Urinary bladder (tissue), 4 donors: ENCODE results near the gene WNT9A. TPM values are rescaled to one million over a fixed set of nuclear protein-coding genes. Genes with fewer than 3 reads are reported as not detected.

Source experiments
- DNase-seq: peaks from one replicate; pipeline ENCODE4 v3.0.0-alpha.2; 2015; ENCODE audit errors: extremely low spot score
- H3K27ac ChIP-seq: one replicate; pipeline ENCODE4 v1.5.1; 2013; ENCODE audit warnings: low read depth, mild to moderate bottlenecking, moderate library complexity
- H3K36me3 ChIP-seq: one replicate; pipeline ENCODE4 v1.6.1; 2013; ENCODE audit warnings: mild to moderate bottlenecking, moderate library complexity; ENCODE audit not compliant: insufficient read depth
- H3K4me1 ChIP-seq: one replicate; pipeline ENCODE4 v1.6.1; 2013; ENCODE audit warnings: mild to moderate bottlenecking, moderate library complexity; ENCODE audit not compliant: insufficient read depth
- H3K4me3 ChIP-seq: one replicate; pipeline ENCODE4 v1.5.1; 2013; ENCODE audit warnings: low read depth, low read length
- WGBS: extraction: QIAGEN DNeasy Blood & Tissue Kit; methylation state at CpG from one replicate; pipeline ENCODE4 v1.1.7; 2013; 5-methylcytosine and 5-hydroxymethylcytosine counted together
- polyA plus RNA-seq: library from polyadenylated mRNA; stranded (reverse); fragments of 200-250 nt; gene quantifications from one replicate; pipeline ENCODE4 v1.2.3, GENCODE V29; 2013
- total RNA-seq: library from RNA; depleted of rRNA; stranded (reverse); fragments of >200 nt; gene quantifications from one replicate; pipeline ENCODE4 v1.2.3, GENCODE V29; 2014
- donor health status: healthy with polysubstance abuse.
- donor health status: healthy.

Gene WNT9A
- total and polyA plus RNA-seq, 2 donors = 2.7 to 9.4 TPM

DNA sequence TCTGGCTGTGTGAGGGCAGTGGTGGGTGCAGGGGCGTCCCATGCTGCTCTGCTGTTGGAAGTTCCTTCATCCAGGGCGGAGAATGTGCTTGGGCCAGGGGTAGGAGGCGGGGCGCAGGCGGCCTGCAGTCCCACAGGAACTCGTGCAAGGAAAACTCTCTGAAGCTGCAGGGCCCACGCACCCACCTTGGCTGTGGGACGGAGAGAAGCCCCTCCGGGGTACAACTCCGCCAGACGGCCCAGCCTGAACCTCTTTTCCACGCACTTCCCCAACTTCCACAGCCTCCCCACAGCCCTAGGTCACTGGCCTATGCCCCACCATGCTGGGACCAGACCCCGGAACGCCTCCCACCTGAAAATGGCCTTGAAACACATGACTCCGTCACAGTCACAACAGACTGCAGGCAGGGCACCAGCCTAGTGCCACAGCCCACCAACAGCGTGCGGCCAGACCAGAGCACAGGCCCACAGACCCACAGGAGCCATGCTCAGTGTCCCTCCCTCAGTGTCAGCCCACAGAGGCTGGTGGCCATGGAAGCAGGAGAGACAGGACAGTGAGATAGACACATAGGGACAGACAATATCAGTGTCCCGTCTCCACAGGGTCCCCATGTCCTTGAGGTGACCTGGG, 47.8 kb downstream of the WNT9A start:
- WGBS = 78% methylated on average over 18 of the region's 18 CpGs

DNA sequence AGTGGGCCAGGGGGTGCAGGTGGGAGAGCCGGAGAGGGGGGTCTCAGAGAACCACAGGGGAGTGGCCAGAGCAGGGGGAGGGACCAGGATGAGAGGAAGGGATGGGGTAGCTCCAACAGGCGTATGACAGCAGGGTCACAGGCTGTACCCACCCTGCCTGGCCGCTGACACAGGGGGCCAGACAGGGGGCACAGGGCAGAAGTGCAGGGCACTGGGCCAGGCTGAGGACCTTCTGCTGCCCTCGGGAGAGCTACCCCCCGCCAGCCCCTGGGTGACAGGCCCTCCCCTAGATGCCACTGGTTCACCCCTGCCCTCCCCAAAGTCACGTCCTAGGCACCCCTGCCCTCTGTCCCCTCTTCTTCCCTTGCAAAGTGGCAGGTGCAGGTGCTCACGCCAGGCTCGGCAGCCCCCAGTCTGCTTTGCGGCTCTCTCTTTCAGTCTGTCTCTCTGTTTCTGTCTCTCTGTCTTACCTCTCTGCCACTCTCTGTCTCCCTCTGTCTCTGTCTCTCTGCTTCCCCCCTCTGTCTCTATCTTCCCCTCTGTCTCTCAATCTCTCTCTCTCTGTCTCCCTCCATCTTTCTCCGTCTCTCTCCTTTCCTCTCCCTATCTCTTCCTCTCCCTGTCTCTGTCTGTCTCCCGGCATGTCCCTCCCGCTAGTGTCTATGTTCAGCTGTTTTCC, 48.5 kb downstream of the WNT9A start:
- no peak for DNase-seq
- 68% methylated on average over 12 of the region's 12 CpGs for WGBS
- H3K36me3 ChIP-seq = no peaks in the 10 kb centered on the region
- H3K4me1 ChIP-seq = no peaks in the 10 kb centered on the region
- no peak overlapping the region for H3K4me3 ChIP-seq
- H3K27ac ChIP-seq = no peak overlapping the region

More for the DNA sequence above, 47.8 kb downstream of the WNT9A start:
- no peak overlapping the region for H3K27ac ChIP-seq
- DNase-seq = no peak
- H3K4me1 ChIP-seq = no peaks in the 10 kb centered on the region
- no peaks in the 10 kb centered on the region for H3K36me3 ChIP-seq
- no peak overlapping the region for H3K4me3 ChIP-seq

GRCh38 chr1:227898502-227899140, 49.1 kb downstream of the WNT9A start:
- Histone ChIP-seq H3K4me3 (no peak overlapping the region), H3K4me1 (no peaks in the 10 kb centered on the region), H3K27ac (no peak overlapping the region), H3K36me3 (no peaks in the 10 kb centered on the region)
- DNase-seq = no peak
- 88% methylated on average over 12 of the region's 12 CpGs for WGBS

DNA sequence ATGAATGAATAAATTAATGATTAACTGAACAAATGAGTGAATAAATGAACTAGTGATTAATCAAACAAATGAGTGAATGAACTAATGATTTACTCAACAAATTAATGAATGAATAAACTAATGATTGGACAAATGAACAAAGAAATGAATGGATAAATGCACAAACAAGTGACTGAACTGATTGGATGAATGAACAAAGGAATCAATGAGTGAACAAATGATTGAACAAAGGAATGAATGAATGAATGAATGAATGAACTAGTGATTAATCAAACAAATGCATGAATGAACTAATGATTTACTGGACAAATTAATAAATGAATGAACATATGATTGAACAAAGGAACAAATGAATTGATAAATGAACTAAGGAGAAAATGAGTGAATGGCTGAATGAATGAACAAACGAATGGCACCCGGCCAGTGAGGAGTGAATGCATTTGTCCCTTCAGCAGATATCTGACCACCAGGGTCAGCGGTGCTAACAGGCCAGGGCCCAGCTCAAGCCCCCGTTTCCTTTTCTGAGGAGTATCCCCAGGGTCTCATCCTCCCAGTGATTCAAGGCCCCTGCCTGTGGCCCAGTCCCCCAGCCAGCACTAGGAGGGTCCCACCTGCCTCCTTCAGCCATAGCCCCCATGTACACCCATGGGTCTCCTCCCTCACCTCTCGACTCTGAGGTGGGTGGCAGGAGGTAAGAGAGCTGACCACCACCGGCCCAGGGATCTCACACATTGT, 49.9 kb downstream of the WNT9A start:
- no peak for DNase-seq
- Histone ChIP-seq H3K4me1 (no peaks in the 10 kb centered on the region), H3K27ac (no peak overlapping the region), H3K4me3 (no peak overlapping the region), H3K36me3 (no peaks in the 10 kb centered on the region)
- 83% methylated on average over 6 of the region's 6 CpGs for WGBS

GRCh38 chr1:227896710-227897655, 50.7 kb downstream of the WNT9A start:
- Histone ChIP-seq H3K27ac (no peak overlapping the region), H3K36me3 (no peaks in the 10 kb centered on the region), H3K4me3 (no peak overlapping the region), H3K4me1 (no peaks in the 10 kb centered on the region)
- DNase-seq = no peak
- 95% methylated on average over 9 of the region's 9 CpGs for WGBS

DNA sequence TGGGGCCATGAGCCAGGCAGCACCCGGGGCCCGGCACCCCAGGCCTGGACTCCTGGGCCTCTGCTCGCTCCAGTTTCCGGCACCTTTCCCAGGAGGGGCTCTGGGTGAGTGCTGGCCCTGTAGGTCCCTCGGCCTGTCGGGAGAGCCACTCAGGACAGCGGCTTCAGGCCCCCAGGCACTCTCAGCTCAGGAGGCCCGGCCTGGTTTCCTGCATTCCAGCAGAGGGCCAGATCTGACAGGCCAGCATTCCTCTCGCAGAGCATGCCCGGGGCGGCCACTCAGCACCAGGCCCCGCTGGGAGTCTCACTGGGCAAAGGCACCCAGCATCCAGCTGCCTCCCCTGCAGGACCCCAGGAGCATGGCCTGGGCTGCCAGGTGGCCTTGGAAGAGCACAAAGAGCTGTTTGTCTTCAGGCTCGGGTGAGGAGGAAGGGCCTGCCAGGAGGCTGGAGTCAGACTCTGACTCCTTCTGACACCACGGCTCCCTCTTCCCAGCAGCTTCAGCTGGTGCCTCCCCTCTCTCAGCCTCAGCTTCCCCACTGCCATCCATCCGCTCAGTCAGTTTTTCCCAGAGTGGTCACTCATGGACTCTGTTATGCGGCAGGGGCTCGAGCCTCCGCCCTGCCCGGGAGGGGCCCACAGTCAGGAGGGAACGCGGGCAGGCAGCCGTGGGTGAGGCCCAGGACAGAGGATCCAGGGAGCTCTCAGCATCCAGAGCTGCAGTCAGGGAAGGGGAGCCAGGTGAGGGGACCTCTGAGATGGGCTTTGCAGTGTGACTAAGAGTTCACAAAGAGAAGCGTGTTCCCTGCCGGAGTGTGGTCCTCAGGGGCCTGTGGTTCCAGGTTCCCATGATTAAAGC, 51.7 kb downstream of the WNT9A start:
- no peak overlapping the region for H3K4me3 ChIP-seq
- no peak overlapping the region for H3K27ac ChIP-seq
- no peaks in the 10 kb centered on the region for H3K36me3 ChIP-seq
- no peaks in the 10 kb centered on the region for H3K4me1 ChIP-seq
- WGBS = 60% methylated on average over 24 of the region's 24 CpGs
- DNase-seq = no peak

- Histone ChIP-seq H3K4me1 (no peaks in the 10 kb centered on the region), H3K4me3 (no peak overlapping the region), H3K36me3 (no peaks in the 10 kb centered on the region), H3K27ac (no peak overlapping the region)
- DNase-seq = no peak
- WGBS = 91% methylated on average over 12 of the region's 12 CpGs
These were observed 52.8 kb downstream of the WNT9A start for GRCh38 chr1:227894831-227895451.

- H3K27ac ChIP-seq = no peak overlapping the region
- H3K4me1 ChIP-seq = no peaks in the 10 kb centered on the region
- H3K4me3 ChIP-seq = no peak overlapping the region
- no peaks in the 10 kb centered on the region for H3K36me3 ChIP-seq
- DNase-seq = no peak
- 83% methylated on average over 27 of the region's 27 CpGs for WGBS
These were observed 53.6 kb downstream of the WNT9A start for GRCh38 chr1:227893949-227894721.

DNA sequence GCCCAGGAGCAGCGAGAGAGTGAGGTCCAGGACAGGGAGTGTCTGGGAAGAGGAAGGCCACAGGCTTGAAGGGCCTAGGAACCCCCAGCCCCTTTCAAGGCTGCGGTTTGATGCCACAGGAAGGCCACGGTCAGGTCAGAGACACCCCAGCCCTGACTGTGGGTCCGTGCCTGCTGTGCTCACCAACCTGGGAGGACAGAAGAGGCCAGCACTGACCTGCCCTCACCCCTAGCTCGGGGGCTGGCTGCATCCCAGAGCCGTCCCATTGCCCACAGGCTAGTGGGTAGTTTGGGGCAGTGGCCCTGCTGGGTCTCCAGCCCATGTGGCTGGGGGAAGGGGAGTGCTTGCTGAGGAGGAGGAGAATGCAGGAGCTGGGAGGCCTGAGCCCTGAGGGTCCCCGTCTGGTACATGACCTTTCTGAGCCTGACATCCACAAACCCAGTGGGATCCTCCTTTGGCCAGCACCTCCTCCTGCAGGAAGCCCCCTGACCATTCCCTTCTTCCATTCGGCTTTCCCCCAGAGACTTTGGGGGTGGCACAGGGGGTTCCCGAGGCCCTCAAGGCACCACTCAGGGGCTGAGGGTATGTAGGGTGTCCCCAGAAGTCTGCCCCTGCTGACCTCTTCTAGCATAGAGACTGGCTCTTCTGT, 54.3 kb downstream of the WNT9A start:
- no peak for DNase-seq
- H3K36me3 ChIP-seq = no peaks in the 10 kb centered on the region
- H3K4me1 ChIP-seq = no peaks in the 10 kb centered on the region
- no peak overlapping the region for H3K27ac ChIP-seq
- no peak overlapping the region for H3K4me3 ChIP-seq
- WGBS = 90% methylated on average over 9 of the region's 9 CpGs

DNA sequence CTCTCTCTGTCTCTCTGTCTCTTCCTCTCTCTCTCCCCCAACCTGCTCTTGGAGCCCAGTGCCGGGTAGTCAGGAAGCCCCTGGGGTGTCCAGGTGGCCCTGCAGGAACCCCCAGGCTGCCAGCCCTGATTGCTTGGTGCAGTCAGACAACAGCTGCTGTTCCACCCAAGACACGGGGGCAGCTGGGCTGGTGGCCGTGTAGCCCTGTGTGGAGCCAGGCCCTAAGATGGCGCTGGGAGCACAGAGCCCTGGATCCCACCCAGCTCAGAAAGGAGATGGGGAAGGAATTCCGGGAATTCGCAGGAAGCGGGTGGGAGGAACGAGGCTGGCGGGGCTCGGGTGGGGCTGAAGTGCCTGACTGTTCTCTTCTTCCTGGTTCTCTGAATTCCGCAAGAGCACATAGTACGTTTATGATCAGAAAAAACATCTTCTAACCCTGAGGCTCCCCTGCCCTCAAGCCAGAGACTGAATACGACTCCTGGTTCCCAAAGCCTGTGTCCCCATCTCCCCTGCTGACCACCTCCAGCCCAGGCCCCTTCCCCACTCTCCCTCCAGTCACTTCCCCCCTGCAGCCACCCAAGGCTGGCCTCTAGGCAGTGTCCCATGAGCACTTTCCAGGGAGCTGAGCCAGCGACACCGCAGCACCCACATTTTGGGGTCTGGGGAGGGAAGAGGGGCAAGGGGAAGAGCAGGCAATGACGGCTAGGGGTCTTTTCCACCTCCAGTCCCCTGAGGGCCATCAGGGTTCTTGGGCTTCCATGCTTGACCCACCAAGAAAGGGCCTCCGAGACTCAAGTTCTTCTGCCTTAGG, 55.0 kb downstream of the WNT9A start:
- no peak for DNase-seq

More for the DNA sequence above, 55.0 kb downstream of the WNT9A start:
- no peak overlapping the region for H3K27ac ChIP-seq
- no peaks in the 10 kb centered on the region for H3K4me1 ChIP-seq
- no peaks in the 10 kb centered on the region for H3K36me3 ChIP-seq
- H3K4me3 ChIP-seq = no peak overlapping the region
- 70% methylated on average over 17 of the region's 17 CpGs for whole genome bisulfite sequencing
